ENCODE results near the gene ATP6V0A1.
"Not testable (repeated sequence)": the region's sequence is repeated elsewhere in the genome, so short reads cannot be mapped to it uniquely, and the experiment has no call there.

ATP6V0A1 gene

DNA sequence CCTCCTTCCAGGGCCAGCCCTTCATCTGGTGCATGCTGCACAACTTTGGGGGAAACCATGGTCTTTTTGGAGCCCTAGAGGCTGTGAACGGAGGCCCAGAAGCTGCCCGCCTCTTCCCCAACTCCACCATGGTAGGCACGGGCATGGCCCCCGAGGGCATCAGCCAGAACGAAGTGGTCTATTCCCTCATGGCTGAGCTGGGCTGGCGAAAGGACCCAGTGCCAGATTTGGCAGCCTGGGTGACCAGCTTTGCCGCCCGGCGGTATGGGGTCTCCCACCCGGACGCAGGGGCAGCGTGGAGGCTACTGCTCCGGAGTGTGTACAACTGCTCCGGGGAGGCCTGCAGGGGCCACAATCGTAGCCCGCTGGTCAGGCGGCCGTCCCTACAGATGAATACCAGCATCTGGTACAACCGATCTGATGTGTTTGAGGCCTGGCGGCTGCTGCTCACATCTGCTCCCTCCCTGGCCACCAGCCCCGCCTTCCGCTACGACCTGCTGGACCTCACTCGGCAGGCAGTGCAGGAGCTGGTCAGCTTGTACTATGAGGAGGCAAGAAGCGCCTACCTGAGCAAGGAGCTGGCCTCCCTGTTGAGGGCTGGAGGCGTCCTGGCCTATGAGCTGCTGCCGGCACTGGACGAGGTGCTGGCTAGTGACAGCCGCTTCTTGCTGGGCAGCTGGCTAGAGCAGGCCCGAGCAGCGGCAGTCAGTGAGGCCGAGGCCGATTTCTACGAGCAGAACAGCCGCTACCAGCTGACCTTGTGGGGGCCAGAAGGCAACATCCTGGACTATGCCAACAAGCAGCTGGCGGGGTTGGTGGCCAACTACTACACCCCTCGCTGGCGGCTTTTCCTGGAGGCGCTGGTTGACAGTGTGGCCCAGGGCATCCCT is 84.8 kb downstream of the ATP6V0A1 start:
- DNase-seq = no peak

DNA sequence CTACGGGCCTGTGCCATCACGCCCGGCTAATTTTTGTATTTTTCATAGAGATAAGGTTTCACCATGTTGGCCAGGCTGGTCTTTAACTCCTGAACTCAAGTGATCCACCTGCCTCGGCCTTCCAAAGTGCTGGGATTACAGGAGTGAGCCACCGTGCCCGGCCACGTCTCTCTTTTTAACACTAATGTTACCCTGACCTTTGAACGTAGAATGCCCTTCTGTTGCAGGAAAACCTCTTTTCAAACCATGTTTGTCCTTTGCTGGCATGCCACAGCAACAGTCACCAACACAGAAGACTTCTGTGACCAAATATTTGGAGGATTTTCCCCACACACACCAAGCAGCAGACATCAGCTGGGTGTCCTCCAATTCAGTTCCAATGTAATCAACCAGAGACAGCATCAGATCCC is 86.2 kb downstream of the ATP6V0A1 start:
- no peak for DNase-seq

DNA sequence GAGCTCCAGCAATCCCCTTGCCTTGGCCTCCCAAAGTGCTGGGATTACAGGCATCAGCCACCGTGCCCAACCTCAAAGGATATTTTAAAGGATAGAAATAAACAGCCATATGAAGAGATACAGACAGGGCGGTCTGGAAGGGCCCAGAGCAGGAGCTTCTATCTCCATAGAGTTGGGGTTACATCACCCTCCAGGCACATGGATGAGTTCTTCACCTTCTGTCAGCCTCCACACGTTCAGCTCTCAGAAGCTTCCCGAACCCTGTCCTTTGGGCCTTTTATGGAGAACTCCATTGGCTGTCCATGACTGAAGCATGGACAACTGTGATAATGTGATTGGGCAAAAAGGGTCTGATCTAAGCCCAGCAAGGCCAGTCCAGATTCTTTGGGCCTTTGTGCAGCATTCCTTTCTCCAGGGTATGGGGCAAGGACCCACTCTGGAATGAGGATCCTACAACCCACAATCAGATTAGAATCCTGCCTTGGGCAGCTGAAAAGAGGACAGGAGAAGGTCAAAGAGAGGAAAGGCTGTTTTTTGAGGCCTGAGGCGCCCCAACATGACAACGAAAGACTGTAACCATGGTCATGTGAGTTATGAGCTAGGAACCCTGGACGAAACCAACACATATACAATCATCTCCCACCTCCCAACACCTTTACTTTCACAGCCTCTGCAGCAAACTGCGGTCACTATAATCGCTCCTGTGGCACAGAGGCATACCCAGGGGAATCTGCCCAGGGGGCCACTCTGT is 87.3 kb downstream of the ATP6V0A1 start:
- DNase-seq = not testable (repeated sequence)

DNA sequence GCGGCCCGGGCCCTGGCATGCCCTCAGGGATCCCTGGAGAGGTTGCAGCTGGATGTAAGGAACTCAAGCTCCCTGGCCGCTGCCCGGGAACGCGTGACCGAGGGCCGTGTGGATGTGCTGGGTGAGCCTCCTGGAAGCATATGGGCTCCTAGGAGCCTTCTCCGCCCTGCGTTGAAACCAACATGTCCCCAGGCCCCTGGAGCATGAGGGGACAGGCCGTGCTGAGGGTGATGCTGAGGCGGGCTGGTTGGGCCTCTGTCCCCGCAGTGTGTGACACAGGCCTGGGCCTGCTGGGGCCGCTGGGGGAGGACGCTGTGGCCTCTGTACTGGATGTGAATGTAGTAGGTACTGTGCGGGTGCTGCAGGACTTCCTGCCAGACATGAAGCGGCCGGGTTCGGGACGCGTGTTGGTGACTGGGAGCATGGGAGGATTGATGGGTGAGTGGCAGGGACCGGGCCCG is 88.4 kb downstream of the ATP6V0A1 start:
- DNase-seq = no peak

DNA sequence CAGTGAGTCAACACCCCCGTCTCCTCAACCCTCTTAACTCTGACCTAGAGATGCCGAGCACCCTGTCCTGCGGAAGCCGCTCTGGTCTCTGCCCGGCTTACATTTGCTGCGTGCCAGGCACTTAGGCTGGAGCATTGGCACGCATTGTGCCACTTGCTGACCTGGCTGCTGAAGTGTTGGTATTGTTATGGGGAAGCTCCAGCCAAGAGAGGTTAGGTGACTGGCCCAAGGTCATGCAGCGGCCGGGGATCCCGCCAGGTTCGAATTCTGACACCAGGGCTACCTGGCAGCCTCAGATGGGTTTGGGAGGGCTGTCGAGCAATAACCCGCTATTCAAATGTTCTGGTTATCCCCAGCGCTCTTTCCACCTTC is 89.0 kb downstream of the ATP6V0A1 start:
- DNase-seq = no peak

DNA sequence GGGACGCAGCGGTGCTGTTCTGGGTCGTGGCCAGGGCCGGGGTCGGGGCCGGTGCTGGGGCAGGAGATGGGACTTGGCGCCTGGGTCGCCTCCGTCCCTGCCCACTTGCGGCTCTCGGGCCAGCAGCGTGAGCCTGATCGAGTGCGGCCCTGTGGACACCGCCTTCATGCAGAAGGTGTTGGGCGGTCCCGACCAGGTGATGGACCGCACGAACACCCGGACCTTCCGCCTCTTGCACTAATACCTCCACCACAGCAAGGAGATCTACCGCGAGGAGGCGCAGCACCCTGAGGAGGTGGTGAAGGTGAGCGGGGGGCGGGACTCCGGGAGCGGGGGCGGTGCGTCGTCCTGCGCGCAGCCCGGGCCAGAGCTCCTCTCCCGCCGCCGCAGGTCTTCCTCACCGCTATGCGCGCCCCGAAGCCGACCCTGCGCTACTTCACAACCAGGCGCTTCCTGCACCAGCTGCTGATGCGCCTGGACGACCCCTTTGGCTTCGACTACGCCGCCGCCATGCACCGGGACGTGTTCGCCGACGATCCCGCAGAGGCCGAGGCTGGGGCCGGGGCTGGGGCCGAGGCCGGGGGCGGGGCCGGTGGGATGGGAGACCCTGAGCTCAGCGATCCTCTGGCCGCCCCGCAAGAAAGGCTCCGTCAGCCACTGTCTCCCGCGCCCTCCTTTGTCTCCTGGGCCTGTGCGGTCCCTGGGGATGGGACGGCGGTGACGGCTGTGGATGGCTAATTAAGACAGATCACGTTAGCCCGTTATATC is 89.6 kb downstream of the ATP6V0A1 start:
- peak; percentile 90 for DNase-seq

DNA sequence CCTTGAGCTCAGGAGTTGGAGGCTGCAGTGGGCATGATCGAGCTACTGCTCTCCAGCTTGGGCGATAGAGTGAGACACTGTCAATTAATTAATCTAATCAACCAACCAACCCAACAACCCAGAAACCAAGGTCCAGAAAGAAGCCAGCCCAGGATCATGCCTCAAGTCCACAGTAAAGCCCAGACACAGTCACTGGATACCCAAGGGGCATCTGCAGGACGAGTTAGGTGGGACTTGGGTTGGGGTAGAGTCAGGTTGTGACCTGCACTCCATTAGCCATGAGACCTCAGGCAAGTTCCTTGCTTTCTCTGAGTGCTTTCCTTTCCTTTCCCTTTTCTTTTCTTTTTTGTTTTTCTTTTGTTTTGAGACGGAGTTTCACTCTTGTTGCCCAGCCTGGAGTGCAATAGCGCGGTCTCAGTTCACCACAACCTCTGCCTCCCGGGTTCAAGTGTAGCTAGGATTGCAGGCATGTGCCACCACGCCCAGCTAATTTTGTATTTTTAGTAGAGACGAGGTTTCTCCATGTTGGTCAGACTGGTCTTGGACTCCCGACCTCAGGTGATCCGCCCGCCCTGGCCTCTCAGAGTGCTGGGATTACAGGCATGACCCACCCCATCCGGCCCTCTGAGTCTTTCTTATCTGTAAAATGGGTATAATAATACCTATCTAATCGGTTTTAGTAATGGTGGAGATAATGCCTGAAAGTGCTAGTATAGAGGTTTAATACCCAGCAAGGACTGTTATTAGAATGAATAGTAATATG is 90.5 kb downstream of the ATP6V0A1 start:
- DNase-seq = no peak

DNA sequence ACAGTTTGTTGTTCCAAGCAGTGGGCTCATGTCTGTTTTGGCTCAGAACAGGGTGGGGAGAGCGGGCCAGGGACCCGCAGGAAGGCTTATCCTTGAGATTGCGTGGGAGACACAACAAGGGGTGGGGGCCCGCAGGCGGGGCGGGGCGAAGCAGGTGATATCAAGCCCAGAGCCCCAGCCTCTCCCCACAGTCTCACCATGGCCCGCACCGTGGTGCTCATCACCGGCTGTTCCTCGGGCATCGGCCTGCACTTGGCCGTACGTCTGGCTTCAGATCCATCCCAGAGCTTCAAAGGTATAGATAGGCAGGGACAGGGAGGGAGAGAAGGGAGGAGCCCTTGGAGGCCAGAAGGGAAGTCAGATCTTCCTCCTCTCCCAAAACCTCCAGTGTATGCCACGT is 94.1 kb downstream of the ATP6V0A1 start, which contains the start of gene HSD17B1:
HSD17B1 (plus strand) TSS at position 188 of the 400 bp plus-strand sequence; CDS start at position 199, 11 bp downstream.
- not testable (repeated sequence) for DNase-seq

DNA sequence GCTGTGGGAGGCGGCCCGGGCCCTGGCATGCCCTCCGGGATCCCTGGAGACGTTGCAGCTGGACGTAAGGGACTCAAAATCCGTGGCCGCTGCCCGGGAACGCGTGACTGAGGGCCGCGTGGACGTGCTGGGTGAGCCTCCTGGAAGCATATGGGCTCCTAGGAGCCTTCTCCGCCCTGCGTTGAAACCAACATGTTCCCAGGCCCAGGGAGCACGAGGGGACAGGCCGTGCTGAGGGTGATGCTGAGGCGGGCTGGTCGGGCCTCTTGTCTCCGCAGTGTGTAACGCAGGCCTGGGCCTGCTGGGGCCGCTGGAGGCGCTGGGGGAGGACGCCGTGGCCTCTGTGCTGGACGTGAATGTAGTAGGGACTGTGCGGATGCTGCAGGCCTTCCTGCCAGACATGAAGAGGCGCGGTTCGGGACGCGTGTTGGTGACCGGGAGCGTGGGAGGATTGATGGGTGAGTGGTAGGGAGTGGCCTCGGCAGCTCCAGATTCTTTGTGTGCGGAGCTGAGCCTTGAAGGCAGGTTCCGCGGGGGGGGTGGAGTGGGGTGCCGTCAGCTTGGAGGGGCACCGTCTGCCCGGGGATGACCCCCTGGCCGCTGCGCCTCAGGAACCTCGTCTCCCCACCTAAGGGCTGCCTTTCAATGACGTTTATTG is 94.6 kb downstream of the ATP6V0A1 start:
- DNase-seq = no peak

DNA sequence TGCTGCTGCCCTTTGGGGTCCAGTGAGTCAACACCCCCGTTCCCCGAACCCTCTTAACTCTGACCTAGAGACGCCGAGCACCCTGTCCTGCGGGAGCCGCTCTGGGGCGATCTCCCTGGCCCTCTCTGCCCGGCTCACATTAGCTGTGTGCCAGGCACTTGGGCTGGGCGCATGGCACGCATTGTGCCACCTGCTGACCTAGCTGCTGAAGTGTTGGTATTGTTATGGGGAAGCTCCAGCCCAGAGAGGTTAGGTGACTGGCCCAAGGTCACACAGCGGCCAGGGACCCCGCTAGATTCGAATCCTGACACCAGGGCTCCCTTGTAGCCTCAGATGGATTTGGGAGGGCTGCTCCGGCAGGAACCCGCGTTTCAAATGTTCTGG is 95.2 kb downstream of the ATP6V0A1 start:
- peak; percentile 37 for DNase-seq

DNA sequence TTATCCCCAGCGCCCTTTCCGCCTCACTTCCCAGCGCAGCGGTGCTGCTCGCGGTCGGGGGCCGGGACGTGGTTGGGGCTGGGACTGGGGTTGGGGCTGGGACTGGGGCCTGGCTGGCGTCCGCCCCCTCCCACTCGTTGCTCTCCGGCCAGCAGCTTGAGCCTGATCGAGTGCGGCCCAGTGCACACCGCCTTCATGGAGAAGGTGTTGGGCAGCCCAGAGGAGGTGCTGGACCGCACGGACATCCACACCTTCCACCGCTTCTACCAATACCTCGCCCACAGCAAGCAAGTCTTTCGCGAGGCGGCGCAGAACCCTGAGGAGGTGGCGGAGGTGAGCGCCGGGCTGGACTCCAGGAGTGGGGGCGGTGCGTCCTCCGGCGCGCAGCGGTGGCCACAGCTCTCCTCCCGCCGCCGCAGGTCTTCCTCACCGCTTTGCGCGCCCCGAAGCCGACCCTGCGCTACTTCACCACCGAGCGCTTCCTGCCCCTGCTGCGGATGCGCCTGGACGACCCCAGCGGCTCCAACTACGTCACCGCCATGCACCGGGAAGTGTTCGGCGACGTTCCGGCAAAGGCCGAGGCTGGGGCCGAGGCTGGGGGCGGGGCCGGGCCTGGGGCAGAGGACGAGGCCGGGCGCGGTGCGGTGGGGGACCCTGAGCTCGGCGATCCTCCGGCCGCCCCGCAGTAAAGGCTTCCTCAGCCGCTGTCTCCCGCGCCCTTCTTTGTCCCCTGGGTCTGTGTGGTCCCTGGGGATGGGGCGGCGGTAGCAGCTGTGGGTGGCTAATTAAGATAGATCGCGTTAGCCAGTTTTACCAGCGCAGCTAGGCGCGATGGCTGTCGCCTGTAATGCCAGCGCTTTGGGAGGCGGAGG is 95.8 kb downstream of the ATP6V0A1 start:
- DNase-seq = peak; percentile 90

DNA sequence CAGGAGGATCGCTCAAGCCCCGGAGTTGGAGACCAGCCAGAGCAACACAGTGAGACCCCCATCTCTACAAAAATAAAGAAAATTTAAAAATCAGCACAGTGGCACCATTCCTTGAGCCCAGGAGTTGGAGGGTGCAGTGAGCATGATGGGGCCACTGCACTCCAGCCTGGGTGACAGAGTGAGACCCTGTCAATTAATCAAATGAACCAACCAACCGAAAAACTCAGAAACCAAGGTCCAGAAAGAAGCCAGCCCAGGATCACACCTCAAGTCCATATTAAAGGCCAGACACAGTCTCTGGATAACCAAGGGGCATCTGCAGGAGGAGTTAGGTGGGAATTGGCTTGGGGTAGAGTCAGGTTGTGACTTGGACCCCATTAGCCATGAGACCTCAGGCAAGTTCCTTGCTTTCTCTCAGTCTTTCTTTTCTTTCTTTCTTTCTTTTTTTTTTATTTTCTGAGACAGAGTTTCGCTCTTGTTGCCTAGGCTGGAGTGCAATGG is 96.5 kb downstream of the ATP6V0A1 start:
- DNase-seq = no peak

DNA sequence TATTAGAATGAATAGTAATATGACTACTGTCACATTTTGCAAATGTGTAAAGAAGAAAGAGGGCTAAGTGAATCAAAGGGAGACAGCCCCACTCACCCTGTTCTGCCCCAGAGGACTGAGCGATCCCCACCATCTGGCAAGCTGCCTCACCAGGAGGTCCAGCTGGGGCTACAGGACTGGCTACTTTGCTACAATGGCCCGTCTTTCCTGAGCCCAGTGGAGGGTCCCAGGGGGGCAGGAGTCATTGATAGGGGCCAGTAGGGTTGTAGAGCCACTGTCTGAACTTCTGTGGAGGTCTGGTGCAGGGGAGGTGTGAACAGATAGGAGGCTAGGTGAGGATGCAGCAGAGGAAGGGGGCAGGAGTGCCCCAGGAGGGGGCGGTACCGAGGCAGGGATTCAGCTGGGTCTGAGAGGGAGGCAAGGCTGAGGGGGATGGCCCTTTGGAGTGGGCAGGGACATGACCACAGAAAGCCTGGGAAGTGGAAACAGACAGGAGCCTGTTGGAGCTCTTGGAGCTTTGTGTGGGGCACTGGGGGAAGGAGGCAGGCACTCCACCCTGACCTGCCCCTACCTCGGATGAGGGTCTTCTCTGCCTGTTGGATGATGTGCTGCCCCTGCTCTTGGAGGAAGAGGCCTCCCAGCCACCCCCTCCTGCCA is 97.4 kb downstream of the ATP6V0A1 start:
- not testable (repeated sequence) for DNase-seq

DNA sequence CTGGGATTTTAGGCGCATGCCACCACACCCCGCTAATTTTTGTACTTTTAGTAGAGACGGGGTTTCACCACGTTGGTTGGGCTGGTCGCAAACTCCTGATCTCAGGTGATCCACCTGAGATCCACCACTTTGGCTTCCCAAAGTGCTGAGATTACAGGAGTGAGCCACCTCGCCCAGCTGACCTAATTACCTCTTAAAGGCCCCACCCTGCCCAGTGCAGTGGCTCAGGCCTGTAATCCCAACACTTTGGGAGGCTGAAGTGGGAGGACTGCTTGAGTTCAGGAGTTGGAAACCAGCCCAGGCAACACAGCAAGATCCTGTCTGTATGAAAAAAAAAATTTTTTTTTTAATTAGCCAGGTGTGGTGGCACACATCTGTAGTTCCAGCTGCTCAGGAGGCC is 100.4 kb downstream of the ATP6V0A1 start:
- DNase-seq = no peak

DNA sequence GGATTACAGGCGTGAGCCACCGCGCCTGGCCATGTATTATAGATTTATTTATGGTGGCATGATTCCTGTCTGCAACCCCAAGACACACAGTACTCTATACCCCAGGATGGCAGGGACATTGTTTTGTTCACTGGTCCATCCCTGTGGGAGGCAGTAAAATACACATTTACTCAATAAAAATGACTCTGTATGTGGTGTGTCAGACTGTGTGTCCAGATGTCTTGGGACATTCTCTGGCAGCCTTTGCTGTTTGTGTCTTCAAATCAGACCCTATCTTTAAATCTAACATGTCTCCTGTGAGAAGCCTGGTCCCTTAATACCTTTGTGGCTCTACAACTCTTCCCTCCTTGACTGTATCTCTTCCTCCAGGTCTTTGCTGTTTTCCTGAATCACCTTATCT is 101.6 kb downstream of the ATP6V0A1 start:
- DNase-seq = no peak

DNA sequence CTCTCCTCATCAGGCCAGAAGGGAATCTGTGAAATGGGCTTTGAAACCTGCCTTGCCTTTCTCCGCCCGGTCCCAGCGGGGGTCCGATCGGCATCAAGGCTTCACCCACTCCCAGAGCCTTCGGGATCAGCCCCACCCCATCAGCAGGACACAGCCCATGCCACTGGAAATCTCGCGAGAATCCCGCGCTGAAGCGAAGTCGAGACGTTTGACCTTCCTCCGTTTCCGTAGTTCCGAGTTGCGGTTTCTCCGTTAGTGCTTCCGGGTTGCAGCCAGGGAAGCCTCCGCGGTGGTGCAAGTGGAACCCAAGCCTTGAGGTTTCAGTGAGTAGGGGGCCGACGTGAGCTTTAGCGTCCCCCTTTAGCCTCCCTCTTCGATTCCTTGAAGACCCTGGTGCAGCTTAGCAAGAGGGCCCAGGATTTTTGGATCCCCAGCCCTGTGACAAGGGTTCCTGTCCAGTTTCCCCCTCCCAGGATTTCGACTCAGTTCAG is 103.3 kb downstream of the ATP6V0A1 start, which contains the start of gene COASY:
COASY (plus strand) TSS at position 252 of the 491 bp plus-strand sequence. CDS start 475 bp downstream, outside the sequence.
- DNase-seq = peak; percentile 97

DNA sequence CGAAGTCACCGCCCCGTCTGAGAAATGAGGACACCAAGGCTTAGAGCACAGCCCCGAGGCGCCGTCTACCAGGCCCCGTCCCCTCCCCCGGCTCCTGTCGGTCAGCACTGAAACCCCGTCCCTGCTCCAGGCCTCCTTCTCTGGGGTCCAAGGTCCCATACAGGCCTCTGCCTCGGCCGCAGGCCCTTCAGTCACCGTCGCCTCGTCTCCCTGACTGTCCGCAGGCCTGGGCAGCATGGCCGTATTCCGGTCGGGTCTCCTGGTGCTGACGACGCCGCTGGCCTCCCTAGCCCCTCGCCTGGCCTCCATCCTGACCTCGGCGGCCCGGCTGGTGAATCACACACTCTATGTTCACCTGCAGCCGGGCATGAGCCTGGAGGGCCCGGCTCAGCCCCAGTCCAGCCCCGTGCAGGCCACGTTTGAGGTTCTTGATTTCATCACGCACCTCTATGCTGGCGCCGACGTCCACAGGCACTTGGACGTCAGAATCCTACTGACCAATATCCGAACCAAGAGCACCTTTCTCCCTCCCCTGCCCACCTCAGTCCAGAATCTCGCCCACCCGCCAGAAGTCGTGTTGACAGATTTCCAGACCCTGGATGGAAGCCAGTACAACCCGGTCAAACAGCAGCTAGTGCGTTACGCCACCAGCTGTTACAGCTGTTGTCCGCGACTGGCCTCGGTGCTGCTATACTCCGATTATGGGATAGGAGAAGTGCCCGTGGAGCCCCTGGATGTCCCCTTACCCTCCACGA is 103.9 kb downstream of the ATP6V0A1 start:
- no peak for DNase-seq

DNA sequence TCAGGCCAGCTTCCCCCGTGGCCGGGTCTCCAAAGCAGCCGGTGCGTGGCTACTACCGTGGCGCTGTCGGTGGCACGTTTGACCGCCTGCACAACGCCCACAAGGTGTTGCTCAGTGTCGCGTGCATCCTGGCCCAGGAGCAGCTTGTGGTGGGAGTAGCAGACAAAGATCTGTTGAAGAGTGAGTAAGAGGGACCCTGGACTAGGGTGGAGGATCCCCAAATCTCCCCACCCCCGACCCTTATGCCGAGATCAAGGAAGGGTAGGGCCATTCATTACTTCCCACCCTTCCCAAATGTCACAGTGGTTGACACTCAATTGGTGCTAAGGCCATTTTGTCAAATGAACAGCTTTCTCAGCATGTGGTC is 104.4 kb downstream of the ATP6V0A1 start:
- no peak for DNase-seq

DNA sequence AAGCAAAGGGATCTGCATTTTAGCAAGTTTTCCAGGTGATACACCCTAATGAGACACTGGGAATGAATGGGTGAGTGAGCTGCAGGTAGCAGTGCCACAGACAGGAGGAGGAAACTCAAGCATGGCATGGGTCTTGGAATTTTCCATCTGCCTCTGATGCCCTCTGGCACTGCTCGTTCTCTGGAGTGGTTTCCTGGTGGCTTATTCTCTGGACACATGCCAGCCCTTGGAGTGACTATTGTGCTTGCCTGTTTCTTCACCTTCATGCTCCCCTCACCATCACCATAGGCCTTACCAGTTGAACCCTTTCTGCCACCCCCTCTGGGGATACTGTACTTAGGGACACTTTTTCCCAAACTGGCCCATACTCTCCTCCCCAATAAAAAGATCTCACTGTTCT is 104.9 kb downstream of the ATP6V0A1 start:
- no peak for DNase-seq

Measured in stimulated activated CD4-positive, alpha-beta T cell treated with anti-CD3 and anti-CD28 coated beads, Interleukin-15, amount 100 ng/mL, for 24 hours (primary cell).